ENCODE measurements around the gene CTIF.

DNA sequence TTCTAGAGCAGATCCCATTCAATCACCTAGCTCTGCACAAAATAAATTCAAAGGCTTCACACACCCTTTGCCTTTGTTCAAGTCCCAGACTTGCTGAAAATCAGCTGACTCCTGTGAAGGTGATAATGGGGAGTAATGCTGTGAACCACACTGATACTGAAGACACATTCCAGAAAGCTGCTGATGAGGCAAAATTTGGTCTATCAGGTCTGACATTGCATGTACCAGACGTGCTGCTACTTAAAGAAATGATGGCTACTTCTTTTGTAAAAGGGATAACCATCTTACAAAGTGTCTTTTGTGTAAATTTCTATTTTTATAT, 7.8 kb upstream of the CTIF start:
- TF ChIP-seq POLR2A (IDR thresholded peaks at IDR 0.05) (no peak), CTCF (IDR thresholded peaks at IDR 0.05) (no peak), EP300 (IDR thresholded peaks at IDR 0.05) (no peak)
